HepG2 (cell line): Measurements from ENCODE around the gene ZNF559. TPM values are rescaled to one million over a fixed set of nuclear protein-coding genes. Genes with fewer than 3 reads are reported as not detected.
A peak's percentile ranks its signal among the peaks of the same experiment; 100 is the strongest.

ENCODE experiments used
- AGO1 ChIP-seq: fragments of 200-400 bp; formaldehyde crosslinking; IDR thresholded peaks from 2 replicates; pipeline ENCODE4 v1.6.1; 2017; ENCODE audit warnings: mild to moderate bottlenecking, low read depth, low read length, moderate library complexity; ENCODE audit not compliant: poor library complexity, severe bottlenecking
- ATF7-NPFF ChIP-seq: sonication (generic); formaldehyde crosslinking; IDR thresholded peaks from 2 replicates; pipeline ENCODE4 v1.8.1; 2023; ENCODE audit warnings: mild to moderate bottlenecking, low read depth, missing genetic modification reagents, moderate library complexity
- BHLHE40 ChIP-seq: IDR thresholded peaks from 2 replicates; pipeline ENCODE4 v1.6.1; 2011; ENCODE audit warnings: low read length, improper control_type of control experiment
- GABPB1 ChIP-seq: IDR thresholded peaks from 2 replicates; pipeline ENCODE4 v1.6.1; 2016; ENCODE audit warnings: mild to moderate bottlenecking, missing genetic modification reagents, moderate library complexity, missing compliant biosample characterization
- GATAD2A ChIP-seq: IDR thresholded peaks from 2 replicates; pipeline ENCODE4 v1.6.1; 2016
- HIVEP1 ChIP-seq: sonication (generic); formaldehyde crosslinking; IDR thresholded peaks from 2 replicates; pipeline ENCODE4 v1.4.0; 2020; ENCODE audit warnings: mild to moderate bottlenecking, missing genetic modification reagents
- ISL2 ChIP-seq: sonication (generic); formaldehyde crosslinking; IDR thresholded peaks from 2 replicates; pipeline ENCODE4 v1.5.0; 2020; ENCODE audit warnings: missing genetic modification reagents
- POLR2AphosphoS5 ChIP-seq: IDR thresholded peaks from 2 replicates; pipeline ENCODE4 v1.6.1; 2012; ENCODE audit warnings: low read depth, low read length
- RBFOX2 ChIP-seq: fragments of 200-400 bp; formaldehyde crosslinking; IDR thresholded peaks from 2 replicates; pipeline ENCODE4 v1.6.1; 2017; ENCODE audit warnings: low read depth, mild to moderate bottlenecking, low read length
- REPIN1 ChIP-seq: sonication (generic); formaldehyde crosslinking; IDR thresholded peaks from 2 replicates; pipeline ENCODE4 v1.8.0; 2022; ENCODE audit warnings: missing genetic modification reagents, low read depth, mild to moderate bottlenecking, borderline replicate concordance
- RFX3 ChIP-seq: IDR thresholded peaks from 2 replicates; pipeline ENCODE4 v1.6.1; 2016; ENCODE audit warnings: missing biosample characterization, missing genetic modification reagents
- SRSF9 ChIP-seq: fragments of 200-400 bp; formaldehyde crosslinking; IDR thresholded peaks from 2 replicates; pipeline ENCODE4 v1.6.1; 2018; ENCODE audit warnings: borderline replicate concordance, mild to moderate bottlenecking, low read depth, low read length; ENCODE audit not compliant: insufficient read depth, poor library complexity, severe bottlenecking
- TARDBP ChIP-seq: sonication (generic); formaldehyde crosslinking; IDR thresholded peaks from 2 replicates; pipeline ENCODE4 v1.8.0; 2022; ENCODE audit warnings: mild to moderate bottlenecking, missing genetic modification reagents
- TMF1 ChIP-seq: sonication (generic); formaldehyde crosslinking; IDR thresholded peaks from 2 replicates; pipeline ENCODE4 v1.8.1; 2022; ENCODE audit warnings: low read depth, missing genetic modification reagents
- WIZ ChIP-seq: sonication (generic); formaldehyde crosslinking; IDR thresholded peaks from 2 replicates; pipeline ENCODE4 v1.5.1; 2020; ENCODE audit warnings: mild to moderate bottlenecking, missing genetic modification reagents
- ZBTB3 ChIP-seq: sonication (generic); formaldehyde crosslinking; IDR thresholded peaks from 2 replicates; pipeline ENCODE4 v1.4.0; 2020; ENCODE audit warnings: low read depth, mild to moderate bottlenecking, moderate library complexity, missing genetic modification reagents, borderline replicate concordance
- ZIK1 ChIP-seq: sonication (generic); formaldehyde crosslinking; IDR thresholded peaks from 2 replicates; pipeline ENCODE4 v1.5.0; 2020; ENCODE audit warnings: mild to moderate bottlenecking, low read depth, missing genetic modification reagents, borderline replicate concordance
- polyA plus RNA-seq, 8 experiments: library from polyadenylated mRNA; depleted of rRNA in 3 of 8; stranded (reverse) in 7 of 8; unstranded in 1 of 8; fragments of >200 nt; fragmentation: Illumina TruSeq in 4 of 8; extraction: Trizol in 4 of 8; gene quantifications; 2 replicates each; pipeline versions ENCODE4 v1.2.1 to v1.2.3, GENCODE V29; 2011 to 2016; ENCODE audit warnings: low read depth in 4 of 8, missing spikeins in 1 of 8, mixed read lengths in 1 of 8; ENCODE audit not compliant: insufficient read depth in 1 of 8
- total RNA-seq, 5 experiments: library from RNA; depleted of rRNA; stranded (reverse); fragments of >200 nt; fragmentation: Illumina TruSeq; extraction: Trizol; gene quantifications; 2 replicates each; pipeline ENCODE4 v1.2.3, GENCODE V29; 2016; ENCODE audit warnings: low read depth in 1 of 5
- TF ChIP-seq, protein P1 (sequence below): sonication (generic); formaldehyde crosslinking; IDR thresholded peaks from 2 replicates; pipeline ENCODE4 v1.4.0; 2020; ENCODE audit warnings: missing genetic modification reagents, borderline replicate concordance
- TF ChIP-seq, protein P2 (sequence below): IDR thresholded peaks from 2 replicates; pipeline ENCODE4 v1.6.1; 2016; ENCODE audit warnings: low read depth, control low read depth
- TF ChIP-seq, protein P3 (sequence below): IDR thresholded peaks from 2 replicates; pipeline ENCODE4 v1.6.1; 2016; ENCODE audit warnings: missing compliant biosample characterization, missing genetic modification reagents, borderline replicate concordance
- TF ChIP-seq, protein P4 (sequence below): sonication (generic); formaldehyde crosslinking; IDR thresholded peaks from 2 replicates; pipeline ENCODE4 v1.5.0; 2020; ENCODE audit warnings: mild to moderate bottlenecking, missing genetic modification reagents, borderline replicate concordance

Gene ZNF559
- total and polyA plus RNA-seq, 2 of the 13 experiments (the other 11 are each of a cell fraction or from before 2014, with no cell fraction given), result 6.3 to 9.8 TPM

DNA sequence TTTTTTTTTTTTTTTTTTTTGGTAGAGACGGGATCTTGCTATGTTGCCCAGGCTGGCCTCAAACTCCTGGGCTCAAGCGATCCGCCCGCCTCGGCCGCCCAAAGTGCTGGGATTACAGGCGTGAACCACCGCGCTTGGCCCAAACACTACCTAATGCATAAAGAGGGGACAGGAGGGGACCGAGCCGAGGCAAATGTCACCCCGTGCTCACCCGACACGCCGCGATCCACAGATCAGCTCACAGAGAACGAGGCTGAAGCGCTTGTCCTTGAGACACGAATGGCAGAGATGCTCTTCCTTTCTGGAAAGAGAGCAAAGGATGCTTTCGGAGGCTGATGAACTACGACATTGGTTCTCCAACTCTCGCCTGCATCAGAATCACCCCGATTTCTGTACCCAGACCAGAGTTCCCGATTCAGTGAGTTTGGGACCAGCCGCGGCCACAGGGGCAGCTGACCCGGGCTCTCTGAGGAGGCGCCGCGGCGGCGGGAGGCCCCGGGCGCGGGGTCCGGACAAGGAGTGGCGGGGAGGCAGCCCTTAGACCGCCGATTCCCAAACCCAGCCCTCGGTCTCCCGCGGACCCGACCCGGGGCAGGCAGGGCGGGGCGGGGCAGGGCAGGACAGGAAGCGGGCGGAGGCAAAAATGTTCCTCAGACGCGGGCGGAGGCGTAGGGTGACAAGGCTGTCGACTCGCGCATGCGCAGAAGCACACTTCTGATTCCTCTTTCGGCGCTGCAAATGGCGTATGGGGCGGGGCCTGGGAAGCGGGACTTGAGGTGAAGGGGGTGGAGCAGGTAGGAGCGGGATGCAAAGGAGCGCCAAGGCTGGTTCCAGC is 14.6 kb upstream of the ZNF559 start, which contains the start of gene ZNF699 (continued):
- TF ChIP-seq RBFOX2 (peak; percentile 65), TMF1 (no peak), GABPB1 (CRISPR knock-in tag) (peak; percentile 78), RFX3 (no peak), ZBTB3 (CRISPR knock-in tag) (no peak), SRSF9 (no peak), ISL2 (no peak), BHLHE40 (no peak), HIVEP1 (CRISPR knock-in tag) (no peak), POLR2AphosphoS5 (peak; percentile 41; the same call in 1 of the 2 replicates), AGO1 (no peak), REPIN1 (CRISPR knock-in tag) (no peak), ZIK1 (CRISPR knock-in tag) (no peak), GATAD2A (CRISPR knock-in tag) (no peak), WIZ (CRISPR knock-in tag) (no peak), ATF7-NPFF (CRISPR knock-in tag) (no peak), TARDBP (CRISPR knock-in tag) (no peak)
- TF ChIP-seq, protein P1, sequence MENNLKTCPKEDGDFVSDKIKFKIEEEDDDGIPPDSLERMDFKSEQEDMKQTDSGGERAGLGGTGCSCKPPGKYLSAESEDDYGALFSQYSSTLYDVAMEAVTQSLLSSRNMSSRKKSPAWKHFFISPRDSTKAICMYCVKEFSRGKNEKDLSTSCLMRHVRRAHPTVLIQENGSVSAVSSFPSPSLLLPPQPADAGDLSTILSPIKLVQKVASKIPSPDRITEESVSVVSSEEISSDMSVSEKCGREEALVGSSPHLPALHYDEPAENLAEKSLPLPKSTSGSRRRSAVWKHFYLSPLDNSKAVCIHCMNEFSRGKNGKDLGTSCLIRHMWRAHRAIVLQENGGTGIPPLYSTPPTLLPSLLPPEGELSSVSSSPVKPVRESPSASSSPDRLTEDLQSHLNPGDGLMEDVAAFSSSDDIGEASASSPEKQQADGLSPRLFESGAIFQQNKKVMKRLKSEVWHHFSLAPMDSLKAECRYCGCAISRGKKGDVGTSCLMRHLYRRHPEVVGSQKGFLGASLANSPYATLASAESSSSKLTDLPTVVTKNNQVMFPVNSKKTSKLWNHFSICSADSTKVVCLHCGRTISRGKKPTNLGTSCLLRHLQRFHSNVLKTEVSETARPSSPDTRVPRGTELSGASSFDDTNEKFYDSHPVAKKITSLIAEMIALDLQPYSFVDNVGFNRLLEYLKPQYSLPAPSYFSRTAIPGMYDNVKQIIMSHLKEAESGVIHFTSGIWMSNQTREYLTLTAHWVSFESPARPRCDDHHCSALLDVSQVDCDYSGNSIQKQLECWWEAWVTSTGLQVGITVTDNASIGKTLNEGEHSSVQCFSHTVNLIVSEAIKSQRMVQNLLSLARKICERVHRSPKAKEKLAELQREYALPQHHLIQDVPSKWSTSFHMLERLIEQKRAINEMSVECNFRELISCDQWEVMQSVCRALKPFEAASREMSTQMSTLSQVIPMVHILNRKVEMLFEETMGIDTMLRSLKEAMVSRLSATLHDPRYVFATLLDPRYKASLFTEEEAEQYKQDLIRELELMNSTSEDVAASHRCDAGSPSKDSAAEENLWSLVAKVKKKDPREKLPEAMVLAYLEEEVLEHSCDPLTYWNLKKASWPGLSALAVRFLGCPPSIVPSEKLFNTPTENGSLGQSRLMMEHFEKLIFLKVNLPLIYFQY (CRISPR knock-in tag), result no peak
- TF ChIP-seq, protein P2, sequence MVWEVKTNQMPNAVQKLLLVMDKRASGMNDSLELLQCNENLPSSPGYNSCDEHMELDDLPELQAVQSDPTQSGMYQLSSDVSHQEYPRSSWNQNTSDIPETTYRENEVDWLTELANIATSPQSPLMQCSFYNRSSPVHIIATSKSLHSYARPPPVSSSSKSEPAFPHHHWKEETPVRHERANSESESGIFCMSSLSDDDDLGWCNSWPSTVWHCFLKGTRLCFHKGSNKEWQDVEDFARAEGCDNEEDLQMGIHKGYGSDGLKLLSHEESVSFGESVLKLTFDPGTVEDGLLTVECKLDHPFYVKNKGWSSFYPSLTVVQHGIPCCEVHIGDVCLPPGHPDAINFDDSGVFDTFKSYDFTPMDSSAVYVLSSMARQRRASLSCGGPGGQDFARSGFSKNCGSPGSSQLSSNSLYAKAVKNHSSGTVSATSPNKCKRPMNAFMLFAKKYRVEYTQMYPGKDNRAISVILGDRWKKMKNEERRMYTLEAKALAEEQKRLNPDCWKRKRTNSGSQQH (CRISPR knock-in tag), result no peak
- TF ChIP-seq, protein P3, sequence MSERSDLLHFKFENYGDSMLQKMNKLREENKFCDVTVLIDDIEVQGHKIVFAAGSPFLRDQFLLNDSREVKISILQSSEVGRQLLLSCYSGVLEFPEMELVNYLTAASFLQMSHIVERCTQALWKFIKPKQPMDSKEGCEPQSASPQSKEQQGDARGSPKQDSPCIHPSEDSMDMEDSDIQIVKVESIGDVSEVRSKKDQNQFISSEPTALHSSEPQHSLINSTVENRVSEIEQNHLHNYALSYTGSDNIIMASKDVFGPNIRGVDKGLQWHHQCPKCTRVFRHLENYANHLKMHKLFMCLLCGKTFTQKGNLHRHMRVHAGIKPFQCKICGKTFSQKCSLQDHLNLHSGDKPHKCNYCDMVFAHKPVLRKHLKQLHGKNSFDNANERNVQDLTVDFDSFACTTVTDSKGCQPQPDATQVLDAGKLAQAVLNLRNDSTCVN, result no peak
- TF ChIP-seq, protein P4, sequence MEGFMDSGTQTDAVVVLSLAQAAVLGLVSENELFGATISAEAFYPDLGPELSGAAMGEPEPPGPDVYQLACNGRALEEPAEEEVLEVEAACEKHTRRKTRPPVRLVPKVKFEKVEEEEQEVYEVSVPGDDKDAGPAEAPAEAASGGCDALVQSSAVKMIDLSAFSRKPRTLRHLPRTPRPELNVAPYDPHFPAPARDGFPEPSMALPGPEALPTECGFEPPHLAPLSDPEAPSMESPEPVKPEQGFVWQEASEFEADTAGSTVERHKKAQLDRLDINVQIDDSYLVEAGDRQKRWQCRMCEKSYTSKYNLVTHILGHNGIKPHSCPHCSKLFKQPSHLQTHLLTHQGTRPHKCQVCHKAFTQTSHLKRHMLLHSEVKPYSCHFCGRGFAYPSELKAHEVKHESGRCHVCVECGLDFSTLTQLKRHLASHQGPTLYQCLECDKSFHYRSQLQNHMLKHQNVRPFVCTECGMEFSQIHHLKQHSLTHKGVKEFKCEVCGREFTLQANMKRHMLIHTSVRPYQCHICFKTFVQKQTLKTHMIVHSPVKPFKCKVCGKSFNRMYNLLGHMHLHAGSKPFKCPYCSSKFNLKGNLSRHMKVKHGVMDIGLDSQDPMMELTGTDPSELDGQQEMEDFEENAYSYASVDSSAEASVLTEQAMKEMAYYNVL (CRISPR knock-in tag), result no peak
